22Rv1 (cell line): ENCODE measurements around the gene FAM149B1.
A peak's percentile ranks its signal among the peaks of the same experiment; 100 is the strongest.

Source experiments
- H3K27ac ChIP-seq: fragments of 450-650 bp; 2 replicates; pipeline ENCODE4 v1.5.1; 2017
- ZFX ChIP-seq: fragments of 450-650 bp; IDR thresholded peaks from 2 replicates; pipeline ENCODE4 v1.6.1; 2017; ENCODE audit warnings: antibody characterized with exemption, borderline replicate concordance
- TF ChIP-seq, protein P1 (sequence below): fragments of 450-650 bp; IDR thresholded peaks from 2 replicates; pipeline ENCODE4 v1.5.1; 2017; ENCODE audit warnings: mild to moderate bottlenecking

The FAM149B1 gene

DNA sequence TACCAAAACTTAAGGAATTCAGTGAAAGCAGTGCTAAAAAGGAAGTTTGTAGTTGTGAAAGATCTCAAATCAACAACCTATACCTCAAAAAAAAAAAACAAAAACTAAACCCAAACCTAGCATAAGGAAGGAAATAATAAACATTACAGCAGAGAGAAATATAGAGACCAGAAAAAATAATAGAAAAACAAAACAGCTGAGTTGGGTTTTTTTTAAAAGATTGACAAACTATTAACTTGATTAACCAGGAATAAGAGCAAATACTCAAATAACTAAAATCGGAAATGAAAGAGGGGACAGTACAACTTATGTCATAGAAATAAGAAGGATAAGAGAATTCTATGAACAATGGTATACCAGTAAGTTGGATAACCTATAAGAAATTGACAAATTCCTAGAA is 6.8 kb upstream of the FAM149B1 start:
- no peak overlapping the region for H3K27ac ChIP-seq
- TF ChIP-seq ZFX: no peak
- TF ChIP-seq, protein P1, sequence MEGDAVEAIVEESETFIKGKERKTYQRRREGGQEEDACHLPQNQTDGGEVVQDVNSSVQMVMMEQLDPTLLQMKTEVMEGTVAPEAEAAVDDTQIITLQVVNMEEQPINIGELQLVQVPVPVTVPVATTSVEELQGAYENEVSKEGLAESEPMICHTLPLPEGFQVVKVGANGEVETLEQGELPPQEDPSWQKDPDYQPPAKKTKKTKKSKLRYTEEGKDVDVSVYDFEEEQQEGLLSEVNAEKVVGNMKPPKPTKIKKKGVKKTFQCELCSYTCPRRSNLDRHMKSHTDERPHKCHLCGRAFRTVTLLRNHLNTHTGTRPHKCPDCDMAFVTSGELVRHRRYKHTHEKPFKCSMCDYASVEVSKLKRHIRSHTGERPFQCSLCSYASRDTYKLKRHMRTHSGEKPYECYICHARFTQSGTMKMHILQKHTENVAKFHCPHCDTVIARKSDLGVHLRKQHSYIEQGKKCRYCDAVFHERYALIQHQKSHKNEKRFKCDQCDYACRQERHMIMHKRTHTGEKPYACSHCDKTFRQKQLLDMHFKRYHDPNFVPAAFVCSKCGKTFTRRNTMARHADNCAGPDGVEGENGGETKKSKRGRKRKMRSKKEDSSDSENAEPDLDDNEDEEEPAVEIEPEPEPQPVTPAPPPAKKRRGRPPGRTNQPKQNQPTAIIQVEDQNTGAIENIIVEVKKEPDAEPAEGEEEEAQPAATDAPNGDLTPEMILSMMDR: no peak

DNA sequence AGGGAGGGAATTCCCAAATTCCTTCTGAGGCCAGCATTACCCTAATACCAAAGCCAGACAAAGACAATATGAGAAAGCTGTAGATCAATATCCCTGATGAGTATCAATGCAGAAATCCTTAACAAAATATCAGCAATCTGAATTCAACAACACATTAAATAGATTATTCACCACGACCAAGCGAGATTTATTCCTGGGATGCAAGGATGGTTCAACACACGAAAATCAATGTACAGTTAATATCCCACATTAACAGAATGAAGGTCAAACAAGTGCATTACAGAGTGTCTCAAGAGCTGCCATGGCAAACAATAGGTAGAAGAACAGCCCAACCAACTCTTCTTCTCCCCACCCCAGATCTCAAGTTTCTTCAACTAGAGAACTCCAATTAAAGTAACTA is 6.3 kb upstream of the FAM149B1 start:
- TF ChIP-seq, protein P1: no peak
- no peak for TF ChIP-seq ZFX
- H3K27ac ChIP-seq: no peak overlapping the region

DNA sequence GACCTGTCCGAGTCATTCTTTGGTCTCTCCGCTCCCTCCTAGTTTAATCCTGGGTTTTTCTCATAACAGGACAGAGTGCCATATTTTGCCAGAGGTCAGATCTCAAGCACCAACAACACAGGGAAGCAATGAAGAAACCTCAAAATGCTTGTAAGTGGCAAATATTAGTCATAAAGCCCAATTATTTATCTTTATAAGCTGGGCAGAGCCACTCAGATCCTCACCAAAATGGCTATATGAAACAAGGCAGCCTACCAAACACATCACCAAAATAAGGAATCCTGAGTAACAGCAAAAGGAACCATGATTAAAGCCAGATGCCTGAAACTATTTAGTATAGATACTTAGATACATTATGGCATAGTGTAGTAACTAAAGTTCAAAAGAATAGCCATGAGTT is 4.8 kb upstream of the FAM149B1 start:
- H3K27ac ChIP-seq: no peak overlapping the region
- no peak for TF ChIP-seq ZFX
- TF ChIP-seq, protein P1: no peak

DNA sequence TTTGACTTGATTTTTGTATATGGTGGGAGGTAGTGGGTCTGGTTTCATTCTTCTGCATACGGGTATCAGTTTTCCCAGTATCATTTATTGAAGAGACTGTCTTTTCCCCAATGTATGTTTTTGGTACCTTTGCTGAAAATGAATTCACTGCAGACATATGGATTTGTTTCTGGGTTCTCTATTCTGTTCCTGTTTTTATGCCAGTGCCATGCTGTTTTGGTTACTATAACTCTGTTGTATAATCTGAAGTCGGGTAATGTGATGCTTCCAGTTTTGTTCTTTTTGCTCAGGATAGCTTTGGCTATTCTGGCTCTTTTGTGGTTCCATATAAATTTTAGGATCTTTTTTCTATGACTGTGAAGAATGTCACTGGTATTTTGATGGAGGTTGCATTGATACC is 947 bp upstream of the FAM149B1 start:
- TF ChIP-seq ZFX: no peak
- H3K27ac ChIP-seq: peak overlapping the region; percentile 91

DNA sequence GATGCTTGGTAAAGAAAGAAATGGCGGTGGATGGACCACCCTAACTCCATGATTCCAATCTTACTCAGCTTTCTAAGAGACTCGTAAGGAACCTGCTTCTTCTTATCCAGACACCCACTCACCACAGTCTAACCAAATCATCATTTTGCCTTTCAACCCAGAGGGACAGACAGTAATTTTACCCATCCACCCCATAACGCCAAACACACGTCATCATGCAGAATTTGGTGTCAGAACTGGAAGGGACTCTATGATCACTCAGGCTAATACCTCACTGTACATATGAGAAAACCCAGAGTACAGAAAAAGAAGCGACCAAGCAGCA is 499 bp upstream of the FAM149B1 start:
- no peak for TF ChIP-seq ZFX
- H3K27ac ChIP-seq: peak overlapping the region; percentile 91

DNA sequence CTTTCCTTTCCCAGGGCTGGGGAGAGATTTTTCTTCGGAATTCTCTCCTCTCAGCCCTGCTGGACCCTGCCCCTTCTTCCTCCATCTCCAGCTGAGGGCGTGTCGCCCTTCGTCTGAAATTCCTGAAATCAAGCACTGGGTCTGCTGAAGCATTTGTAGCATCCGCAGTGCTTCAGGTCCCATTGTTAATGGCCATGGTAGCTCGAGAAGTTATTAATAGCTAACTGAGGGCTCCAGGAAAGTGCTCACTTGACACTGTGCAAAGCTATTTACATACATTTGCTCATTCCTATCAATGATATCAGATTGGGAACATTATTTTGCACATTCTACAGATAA is 515 bp downstream of the FAM149B1 start:
- peak overlapping the region; percentile 91 for H3K27ac ChIP-seq
- TF ChIP-seq, protein P1: peak; percentile 0; the same call in 1 of the 2 replicates
- no peak for TF ChIP-seq ZFX

DNA sequence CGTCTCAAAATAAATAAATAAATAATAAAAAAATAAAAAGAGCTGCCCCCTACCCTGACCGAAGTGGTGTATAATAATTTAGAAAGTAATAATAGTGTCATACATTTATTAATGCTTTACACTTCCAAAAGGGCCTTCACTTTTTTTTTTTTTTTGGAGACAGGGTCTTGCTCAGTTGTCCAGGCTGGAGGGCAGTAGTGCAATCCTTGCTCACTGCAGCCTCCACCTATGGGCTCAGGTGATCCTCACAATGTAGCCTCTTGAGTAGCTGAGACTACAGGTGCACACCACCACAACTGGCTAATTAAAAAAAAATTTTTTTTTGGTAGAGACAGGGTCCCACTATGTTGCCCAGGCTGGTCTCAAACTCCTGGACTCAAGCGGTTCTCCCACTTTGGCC is 1.4 kb downstream of the FAM149B1 start:
- H3K27ac ChIP-seq: peak overlapping the region; percentile 91

DNA sequence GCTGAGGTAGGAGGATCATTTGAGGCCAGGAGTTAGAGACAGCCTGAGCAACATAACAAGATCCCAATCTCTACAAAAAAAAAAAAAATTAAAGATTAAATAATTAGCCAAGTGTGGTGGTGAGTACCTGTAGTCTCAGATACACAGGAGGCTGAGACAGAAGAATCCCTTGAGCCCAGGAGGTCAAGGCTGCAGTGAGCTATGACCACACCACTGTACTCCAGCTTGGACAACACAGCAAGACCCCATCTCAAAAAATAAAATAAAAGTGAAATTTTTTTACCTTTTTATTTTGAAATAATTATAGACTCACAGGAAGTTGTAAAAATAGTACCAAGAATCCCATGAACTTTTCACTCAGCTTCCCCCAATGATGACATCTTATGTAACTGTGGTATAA is 4.9 kb downstream of the FAM149B1 start:
- no peak for TF ChIP-seq ZFX
- TF ChIP-seq, protein P1: no peak
- H3K27ac ChIP-seq: no peak overlapping the region

More for the DNA sequence above, 1.4 kb downstream of the FAM149B1 start:
- TF ChIP-seq, protein P1: no peak
- no peak for TF ChIP-seq ZFX
